GM21526 (cell line): ENCODE data around the gene HOXA3.

ENCODE experiments used
- ATAC-seq: cut with Tn5 transposase; IDR thresholded peaks from one replicate; pipeline ENCODE4 v1.9.1; 2021; ENCODE audit warnings: moderate library complexity; ENCODE audit not compliant: unreplicated experiment, low FRiP score

The HOXA3 gene

DNA sequence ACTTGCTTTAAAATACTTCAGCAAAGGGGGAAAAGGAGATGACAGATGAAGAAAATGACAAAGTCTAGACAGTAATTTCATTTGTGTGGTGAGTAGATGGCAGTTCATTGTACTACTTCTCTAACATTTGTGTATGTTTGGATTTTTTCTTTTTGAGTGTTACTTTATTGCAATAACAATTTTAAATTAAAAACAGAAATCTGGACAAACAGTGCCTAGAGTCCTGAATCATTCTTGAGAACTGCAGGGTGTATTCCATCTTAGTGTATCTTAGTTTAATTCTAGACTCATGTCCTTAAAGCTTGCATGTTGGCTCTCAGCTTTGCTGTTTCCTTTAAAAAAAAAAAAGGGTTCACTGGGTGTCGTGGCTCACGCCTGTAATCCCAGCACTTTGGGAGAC, 87.7 kb downstream of the HOXA3 start:
- no peak for ATAC-seq

DNA sequence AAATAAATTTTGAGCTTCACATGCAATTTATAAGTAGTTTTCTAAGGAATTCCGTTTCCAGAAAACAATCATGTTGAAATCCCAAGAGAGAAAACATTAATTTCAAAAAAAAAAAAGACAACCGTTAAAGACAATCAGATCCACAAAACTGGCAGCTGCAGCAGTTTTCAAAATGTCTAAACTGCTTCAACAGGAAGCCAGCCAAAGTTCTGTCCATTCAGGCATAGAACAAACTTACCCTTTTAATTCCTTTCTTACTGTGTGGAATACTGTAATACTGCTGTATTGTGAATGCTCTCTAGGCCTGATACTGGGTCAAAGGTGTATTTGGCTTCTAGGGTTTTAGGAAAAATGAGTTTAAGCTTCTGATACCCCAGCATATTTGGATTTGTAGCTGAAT, 88.2 kb downstream of the HOXA3 start:
- no peak for ATAC-seq

DNA sequence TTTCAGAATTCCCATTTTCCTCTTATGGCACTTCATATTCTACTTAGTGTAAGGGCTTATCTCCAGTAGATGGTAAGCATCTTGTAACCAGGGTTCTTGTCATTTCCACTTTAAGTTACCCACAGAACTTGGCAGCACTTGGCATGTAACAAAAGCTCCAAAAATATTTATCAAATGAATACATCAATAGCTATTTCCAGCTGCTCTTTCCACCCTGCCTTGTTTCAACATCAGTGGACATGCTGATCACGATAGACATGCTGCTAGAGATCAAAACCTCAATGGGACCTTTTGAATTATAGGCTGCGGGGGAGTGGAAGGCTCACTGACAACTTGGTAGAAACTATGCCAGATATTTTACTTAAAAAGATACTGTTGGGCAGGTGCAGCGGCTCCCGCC, 89.4 kb downstream of the HOXA3 start:
- no peak for ATAC-seq
